HEK293 (cell line): ENCODE data around the gene ZIC4.

Experiments
- KLF1 ChIP-seq: fragments of 450-650 bp; formaldehyde crosslinking; IDR thresholded peaks from 2 replicates; pipeline ENCODE4 v1.5.1; 2016; ENCODE audit warnings: missing biosample characterization, missing genetic modification characterization
- ZBTB1 ChIP-seq: fragments of 450-650 bp; formaldehyde crosslinking; IDR thresholded peaks from 2 replicates; pipeline ENCODE4 v1.5.1; 2016; ENCODE audit warnings: missing biosample characterization, missing genetic modification characterization
- ZNF23 ChIP-seq: fragments of 450-650 bp; formaldehyde crosslinking; IDR thresholded peaks from 2 replicates; pipeline ENCODE4 v1.5.1; 2016; ENCODE audit warnings: missing biosample characterization, missing genetic modification characterization, borderline replicate concordance
- ZNF341 ChIP-seq: fragments of 450-650 bp; formaldehyde crosslinking; IDR thresholded peaks from 2 replicates; pipeline ENCODE4; 2016; ENCODE audit warnings: low read depth, missing biosample characterization, missing genetic modification characterization
- ZNF366 ChIP-seq: fragments of 450-650 bp; formaldehyde crosslinking; conservative IDR thresholded peaks from 2 replicates; pipeline ENCODE4 v1.5.1; 2016; ENCODE audit warnings: missing biosample characterization, missing genetic modification characterization
- ZNF391 ChIP-seq: fragments of 450-650 bp; formaldehyde crosslinking; IDR thresholded peaks from 2 replicates; pipeline ENCODE4 v1.5.1; 2016; ENCODE audit warnings: low read depth, missing biosample characterization, missing genetic modification characterization, borderline replicate concordance
- ZNF394 ChIP-seq: fragments of 450-650 bp; formaldehyde crosslinking; IDR thresholded peaks from 2 replicates; pipeline ENCODE4 v1.5.1; 2016; ENCODE audit warnings: missing biosample characterization, missing genetic modification characterization, mild to moderate bottlenecking, moderate library complexity, borderline replicate concordance
- ZNF830 ChIP-seq: fragments of 450-650 bp; IDR thresholded peaks from 2 replicates; pipeline ENCODE4 v1.5.0; 2018; ENCODE audit warnings: missing biosample characterization, missing genetic modification characterization, low read depth, mild to moderate bottlenecking, moderate library complexity
- TF ChIP-seq, protein P1 (sequence below): fragments of 450-650 bp; formaldehyde crosslinking; IDR thresholded peaks from 2 replicates; pipeline ENCODE4 v1.5.1; 2016; ENCODE audit warnings: missing biosample characterization, missing genetic modification characterization

DNA sequence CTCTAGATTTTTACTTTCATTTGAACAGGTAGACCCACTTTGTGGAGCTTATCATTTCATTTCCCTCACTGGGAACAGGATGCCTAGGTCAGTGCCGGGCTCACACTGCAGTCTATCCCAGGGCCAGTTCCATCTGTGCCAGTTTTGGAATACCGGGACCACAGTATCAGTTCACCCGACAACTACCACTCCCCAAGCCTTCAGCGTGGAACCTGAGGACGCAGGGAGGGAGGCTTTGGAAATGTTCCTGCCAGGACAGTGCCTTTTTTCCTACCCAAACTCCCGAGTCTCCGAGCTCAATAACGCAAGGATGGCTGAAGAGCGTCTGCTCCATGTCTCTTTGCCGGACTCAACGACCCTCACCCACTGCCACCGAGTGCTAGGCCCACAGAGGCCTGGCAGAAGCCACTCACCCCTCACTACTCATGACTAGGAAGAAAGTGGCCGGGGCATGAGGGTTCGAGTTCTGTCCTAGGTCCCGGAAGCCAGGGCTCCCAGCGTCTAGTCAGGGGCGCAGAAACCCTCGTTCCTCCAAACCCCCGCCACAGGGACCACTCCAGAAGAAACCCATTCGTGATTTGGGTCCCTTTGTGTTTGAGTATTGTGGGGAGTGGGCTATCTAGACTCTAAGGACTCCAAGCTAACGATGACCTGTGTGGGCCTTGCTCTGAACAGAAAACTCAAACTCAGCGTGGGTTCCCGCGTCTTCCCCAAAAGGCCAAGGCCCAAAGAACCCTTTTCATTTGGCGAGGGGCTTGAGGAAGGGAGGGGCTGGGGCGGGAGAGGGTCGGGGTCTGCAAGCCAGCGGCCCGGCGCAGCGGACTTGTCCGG is 14.2 kb upstream of the ZIC4 start:
- TF ChIP-seq ZNF391 (tag by site-specific recombination) = no peak
- TF ChIP-seq ZNF830 (tag by site-specific recombination) = no peak
- TF ChIP-seq, protein P1, sequence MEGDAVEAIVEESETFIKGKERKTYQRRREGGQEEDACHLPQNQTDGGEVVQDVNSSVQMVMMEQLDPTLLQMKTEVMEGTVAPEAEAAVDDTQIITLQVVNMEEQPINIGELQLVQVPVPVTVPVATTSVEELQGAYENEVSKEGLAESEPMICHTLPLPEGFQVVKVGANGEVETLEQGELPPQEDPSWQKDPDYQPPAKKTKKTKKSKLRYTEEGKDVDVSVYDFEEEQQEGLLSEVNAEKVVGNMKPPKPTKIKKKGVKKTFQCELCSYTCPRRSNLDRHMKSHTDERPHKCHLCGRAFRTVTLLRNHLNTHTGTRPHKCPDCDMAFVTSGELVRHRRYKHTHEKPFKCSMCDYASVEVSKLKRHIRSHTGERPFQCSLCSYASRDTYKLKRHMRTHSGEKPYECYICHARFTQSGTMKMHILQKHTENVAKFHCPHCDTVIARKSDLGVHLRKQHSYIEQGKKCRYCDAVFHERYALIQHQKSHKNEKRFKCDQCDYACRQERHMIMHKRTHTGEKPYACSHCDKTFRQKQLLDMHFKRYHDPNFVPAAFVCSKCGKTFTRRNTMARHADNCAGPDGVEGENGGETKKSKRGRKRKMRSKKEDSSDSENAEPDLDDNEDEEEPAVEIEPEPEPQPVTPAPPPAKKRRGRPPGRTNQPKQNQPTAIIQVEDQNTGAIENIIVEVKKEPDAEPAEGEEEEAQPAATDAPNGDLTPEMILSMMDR = no peak
- no peak for TF ChIP-seq ZNF23 (tag by site-specific recombination)
- no peak for TF ChIP-seq ZNF366 (tag by site-specific recombination)
- TF ChIP-seq ZNF341 (tag by site-specific recombination) = no peak
- TF ChIP-seq KLF1 (tag by site-specific recombination) = no peak
- TF ChIP-seq ZNF394 = no peak
- TF ChIP-seq ZBTB1 (tag by site-specific recombination) = no peak
